SU-DHL-6 (cell line): ENCODE measurements around the gene CCL22.

Source experiments
- CTCF ChIP-seq: fragments of 200-600 bp; sonication (generic); IDR thresholded peaks from one replicate; pipeline ENCODE4 v1.5.1; 2017; ENCODE audit warnings: antibody characterized with exemption, mild to moderate bottlenecking, low read length, moderate library complexity; ENCODE audit not compliant: insufficient read depth, poor library complexity, severe bottlenecking
- EZH2phosphoT487 ChIP-seq: fragments of 200-600 bp; sonication (generic), shearing (Covaris generic); conservative IDR thresholded peaks from 2 replicates; pipeline ENCODE4 v1.6.1; 2018; ENCODE audit warnings: mild to moderate bottlenecking, antibody characterized with exemption, low read length, moderate library complexity, mixed read lengths

GRCh38 chr16:57347858-57348257 lies 10.7 kb upstream of the CCL22 start:
- TF ChIP-seq CTCF (no peak), EZH2phosphoT487 (no peak)
